ENCODE data around the gene CDK1. TPM values are rescaled to one million over a fixed set of nuclear protein-coding genes. Genes with fewer than 3 reads are reported as not detected.

CDK1 gene
- total RNA-seq, 1 donor from 2014 or later = 6.6 TPM

GRCh38 chr10:60803865-60804264 is 25.6 kb downstream of the CDK1 start:
- Histone ChIP-seq H3K27me3 (ENCODE audit: insufficient read depth, low read length) (no peaks in the 10 kb centered on the region), H2AFZ (ENCODE audit: low read depth, low read length) (no peak overlapping the region), H3K9me3 (ENCODE audit: insufficient read depth, low read depth, low read length) (no peaks in the 10 kb centered on the region), H4K20me1 (ENCODE audit: insufficient read depth, low read length) (no peaks in the 10 kb centered on the region), H3K27ac (ENCODE audit: low read depth, low read length) (no peak overlapping the region), H3K79me2 (ENCODE audit: insufficient read depth, low read length) (no peaks in the 10 kb centered on the region), H3K4me2 (ENCODE audit: low read length) (no peak overlapping the region), H3K36me3 (ENCODE audit: insufficient read depth, low read length) (no peaks in the 10 kb centered on the region), H3K4me1 (ENCODE audit: insufficient read depth, low read length) (no peaks in the 10 kb centered on the region), H3K4me3 (ENCODE audit: insufficient read depth, low read depth, low read length) (no peak overlapping the region), H3K9ac (ENCODE audit: low read length) (no peak overlapping the region)
- no peaks in the 10 kb centered on the region for H3K27me3 Mint-ChIP-seq (ENCODE audit: low read depth, unreplicated experiment)
- DNase-seq (ENCODE audit: low read depth) (no peak), FAIRE-seq (no peak)
- H3K4me1 Mint-ChIP-seq (ENCODE audit: low read depth, unreplicated experiment) = peaks cover 8% of the 10 kb centered on the region
- TF ChIP-seq CTCF (IDR thresholded peaks at IDR 0.05; ENCODE audit: insufficient read depth, low read depth, low read length) (no peak), EZH2 (IDR thresholded peaks at IDR 0.05; ENCODE audit: insufficient read depth, low read length) (no peak)
- no peak overlapping the region for H3K27ac Mint-ChIP-seq (ENCODE audit: unreplicated experiment)
- H3K36me3 Mint-ChIP-seq (ENCODE audit: low read depth, unreplicated experiment) = no peaks in the 10 kb centered on the region
- no peaks in the 10 kb centered on the region for H3K9me3 Mint-ChIP-seq (ENCODE audit: unreplicated experiment)
- no peak overlapping the region for H3K4me3 Mint-ChIP-seq (ENCODE audit: unreplicated experiment)

- H4K20me1 ChIP-seq (ENCODE audit: insufficient read depth, low read length) = no peaks in the 10 kb centered on the region
Observed at GRCh38 chr10:60806921-60807320, 28.6 kb downstream of the CDK1 start.

More at GRCh38 chr10:60806921-60807320, 28.6 kb downstream of the CDK1 start:
- Histone ChIP-seq H3K27me3 (ENCODE audit: insufficient read depth, low read length) (no peaks in the 10 kb centered on the region), H3K9ac (ENCODE audit: low read length) (no peak overlapping the region), H3K4me2 (ENCODE audit: low read length) (no peak overlapping the region), H3K27ac (ENCODE audit: low read depth, low read length) (no peak overlapping the region), H3K9me3 (ENCODE audit: insufficient read depth, low read depth, low read length) (no peaks in the 10 kb centered on the region), H3K79me2 (ENCODE audit: insufficient read depth, low read length) (no peaks in the 10 kb centered on the region), H3K4me3 (ENCODE audit: insufficient read depth, low read depth, low read length) (no peak overlapping the region), H3K36me3 (ENCODE audit: insufficient read depth, low read length) (no peaks in the 10 kb centered on the region), H3K4me1 (ENCODE audit: insufficient read depth, low read length) (peaks cover 5% of the 10 kb centered on the region), H2AFZ (ENCODE audit: low read depth, low read length) (no peak overlapping the region)
- peaks cover 11% of the 10 kb centered on the region for H3K4me1 Mint-ChIP-seq (ENCODE audit: low read depth, unreplicated experiment)
- H3K9me3 Mint-ChIP-seq (ENCODE audit: unreplicated experiment) = no peaks in the 10 kb centered on the region
- DNase-seq (ENCODE audit: low read depth) = peak; percentile 36
- H3K36me3 Mint-ChIP-seq (ENCODE audit: low read depth, unreplicated experiment) = no peaks in the 10 kb centered on the region
- TF ChIP-seq EZH2 (IDR thresholded peaks at IDR 0.05; ENCODE audit: insufficient read depth, low read length) (no peak), CTCF (IDR thresholded peaks at IDR 0.05; ENCODE audit: insufficient read depth, low read depth, low read length) (no peak)
- no peak overlapping the region for H3K27ac Mint-ChIP-seq (ENCODE audit: unreplicated experiment)
- H3K27me3 Mint-ChIP-seq (ENCODE audit: low read depth, unreplicated experiment) = no peaks in the 10 kb centered on the region
- no peak overlapping the region for H3K4me3 Mint-ChIP-seq (ENCODE audit: unreplicated experiment)
- FAIRE-seq = no peak

Data from astrocyte (in vitro differentiated cells and primary cell).